ENCODE measurements around the gene RNF181.

The RNF181 gene

GRCh38 chr2:85595301-85596025 is at the start of gene RNF181:
TSS of gene RNF181 (plus strand) at chr2:85595745. CDS start at chr2:85595764, 19 bp downstream.
- peak within 1 kb of the TSS; percentile 98 for H3K4me3 ChIP-seq (ENCODE audit: low read depth, low read length)

GRCh38 chr2:85545780-85546240 is 49.7 kb upstream of the RNF181 start:
- no peak overlapping the region for H3K4me3 ChIP-seq (ENCODE audit: low read depth, low read length)

- no peak overlapping the region for H3K4me3 ChIP-seq (ENCODE audit: low read depth, low read length)
Measured at GRCh38 chr2:85547089-85547858, 48.3 kb upstream of the RNF181 start.

GRCh38 chr2:85547859-85548607 is 47.5 kb upstream of the RNF181 start:
- no peak overlapping the region for H3K4me3 ChIP-seq (ENCODE audit: low read depth, low read length)

- H3K4me3 ChIP-seq (ENCODE audit: low read depth, low read length) = no peak overlapping the region
Measured at GRCh38 chr2:85548608-85548900, 47.0 kb upstream of the RNF181 start.

- no peak overlapping the region for H3K4me3 ChIP-seq (ENCODE audit: low read depth, low read length)
Measured at GRCh38 chr2:85549095-85549494, 46.5 kb upstream of the RNF181 start.

- no peak overlapping the region for H3K4me3 ChIP-seq (ENCODE audit: low read depth, low read length)
Measured at GRCh38 chr2:85549826-85550225, 45.7 kb upstream of the RNF181 start.

GRCh38 chr2:85550486-85550885 is 45.1 kb upstream of the RNF181 start:
- no peak overlapping the region for H3K4me3 ChIP-seq (ENCODE audit: low read depth, low read length)

- H3K4me3 ChIP-seq (ENCODE audit: low read depth, low read length) = no peak overlapping the region
Measured at GRCh38 chr2:85551698-85552678, 43.6 kb upstream of the RNF181 start.

- no peak overlapping the region for H3K4me3 ChIP-seq (ENCODE audit: low read depth, low read length)
Measured at GRCh38 chr2:85553184-85553583, 42.4 kb upstream of the RNF181 start.

- H3K4me3 ChIP-seq (ENCODE audit: low read depth, low read length) = no peak overlapping the region
Measured at GRCh38 chr2:85554980-85555612, 40.4 kb upstream of the RNF181 start.

GRCh38 chr2:85557130-85557529 is 38.4 kb upstream of the RNF181 start:
- no peak overlapping the region for H3K4me3 ChIP-seq (ENCODE audit: low read depth, low read length)

GRCh38 chr2:85558160-85558559 is 37.4 kb upstream of the RNF181 start:
- H3K4me3 ChIP-seq (ENCODE audit: low read depth, low read length) = no peak overlapping the region

- peak overlapping the region; percentile 92 for H3K4me3 ChIP-seq (ENCODE audit: low read depth, low read length)
Measured at GRCh38 chr2:85560403-85560726, 35.2 kb upstream of the RNF181 start.

GRCh38 chr2:85560812-85561279 is 34.7 kb upstream of the RNF181 start:
- H3K4me3 ChIP-seq (ENCODE audit: low read depth, low read length) = peak overlapping the region; percentile 92

- H3K4me3 ChIP-seq (ENCODE audit: low read depth, low read length) = peak within 1 kb of the TSS; percentile 92
Measured at GRCh38 chr2:85561280-85562212, 34.0 kb upstream of the RNF181 start, which contains the start of gene GGCX. TSS of gene GGCX (minus strand) at chr2:85561493. CDS start at chr2:85561428, 65 bp downstream.

GRCh38 chr2:85564144-85564563 is 31.4 kb upstream of the RNF181 start:
- H3K4me3 ChIP-seq (ENCODE audit: low read depth, low read length) = no peak overlapping the region

- H3K4me3 ChIP-seq (ENCODE audit: low read depth, low read length) = no peak overlapping the region
Measured at GRCh38 chr2:85566265-85566664, 29.3 kb upstream of the RNF181 start.

GRCh38 chr2:85575739-85576138 is 19.8 kb upstream of the RNF181 start:
- no peak overlapping the region for H3K4me3 ChIP-seq (ENCODE audit: low read depth, low read length)

Measured in iPS-11a (cell line).